SK-MEL-5 (cell line): ENCODE measurements around the gene SLC44A5. TPM values are rescaled to one million over a fixed set of nuclear protein-coding genes. Genes with fewer than 3 reads are reported as not detected.
"Not testable (repeated sequence)": the region's sequence is repeated elsewhere in the genome, so short reads cannot be mapped to it uniquely, and the experiment has no call there.

Experiments
- DNase-seq: peaks from one replicate; pipeline ENCODE4 v3.0.0-alpha.2; 2016; ENCODE audit warnings: low read depth, low spot score
- in situ Hi-C: cut with HindIII; loops from 2 replicates; pipeline ENCODE4 v1.10.0; 2016; ENCODE audit warnings: low sequenced_read_pairs, high pct_unique_total_duplicates, low pct_unique_long_range_greater_than_20kb
- total RNA-seq: library from RNA; depleted of rRNA; stranded (reverse); fragments of >200 nt; shearing (Covaris generic); gene quantifications from 2 replicates; pipeline ENCODE4 v1.2.3, GENCODE V29; 2014

Gene SLC44A5
- total RNA-seq, 1 experiment from 2014 or later = 0.03 TPM

DNA sequence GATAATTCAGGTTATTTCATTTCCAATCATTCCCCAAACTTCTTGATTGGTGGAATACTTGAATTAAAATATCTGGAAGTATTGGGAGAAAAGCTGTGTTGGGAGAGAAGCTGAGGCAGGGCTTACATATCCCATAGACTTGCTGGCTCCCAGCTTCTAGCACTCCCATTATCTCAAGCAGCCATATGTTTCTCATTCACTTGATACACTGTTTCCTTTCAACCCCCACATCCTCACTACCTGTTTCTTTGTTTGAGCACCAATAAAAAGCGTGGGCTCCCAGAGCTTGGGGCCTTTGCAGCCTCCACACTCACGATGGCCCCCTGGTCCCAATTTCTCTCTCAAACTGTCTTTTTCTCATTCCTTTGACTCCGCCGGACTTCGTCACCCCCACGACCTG, 256.6 kb downstream of the SLC44A5 start:
- in situ Hi-C loops, DNase-seq: not testable (repeated sequence)

DNA sequence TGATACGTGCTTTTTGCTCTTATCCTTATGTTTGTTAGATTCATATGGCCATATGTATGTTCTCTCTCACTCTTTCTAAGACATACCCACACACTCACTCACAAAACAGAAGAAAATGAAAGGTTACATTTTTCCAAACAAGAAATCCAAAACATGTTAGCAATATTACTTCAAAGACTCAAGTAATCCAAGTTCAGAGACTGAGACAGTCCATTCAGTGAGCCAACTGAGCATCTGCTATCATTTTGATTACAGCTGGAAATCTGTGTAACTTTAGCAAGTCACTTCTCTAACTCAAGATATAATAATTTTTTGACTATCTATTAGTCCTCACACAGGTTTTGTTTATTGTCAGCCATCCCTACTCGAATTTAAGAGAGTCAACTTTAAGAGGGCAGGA, 257.9 kb downstream of the SLC44A5 start:
- DNase-seq = no peak
- in situ Hi-C loops = no loop called here

DNA sequence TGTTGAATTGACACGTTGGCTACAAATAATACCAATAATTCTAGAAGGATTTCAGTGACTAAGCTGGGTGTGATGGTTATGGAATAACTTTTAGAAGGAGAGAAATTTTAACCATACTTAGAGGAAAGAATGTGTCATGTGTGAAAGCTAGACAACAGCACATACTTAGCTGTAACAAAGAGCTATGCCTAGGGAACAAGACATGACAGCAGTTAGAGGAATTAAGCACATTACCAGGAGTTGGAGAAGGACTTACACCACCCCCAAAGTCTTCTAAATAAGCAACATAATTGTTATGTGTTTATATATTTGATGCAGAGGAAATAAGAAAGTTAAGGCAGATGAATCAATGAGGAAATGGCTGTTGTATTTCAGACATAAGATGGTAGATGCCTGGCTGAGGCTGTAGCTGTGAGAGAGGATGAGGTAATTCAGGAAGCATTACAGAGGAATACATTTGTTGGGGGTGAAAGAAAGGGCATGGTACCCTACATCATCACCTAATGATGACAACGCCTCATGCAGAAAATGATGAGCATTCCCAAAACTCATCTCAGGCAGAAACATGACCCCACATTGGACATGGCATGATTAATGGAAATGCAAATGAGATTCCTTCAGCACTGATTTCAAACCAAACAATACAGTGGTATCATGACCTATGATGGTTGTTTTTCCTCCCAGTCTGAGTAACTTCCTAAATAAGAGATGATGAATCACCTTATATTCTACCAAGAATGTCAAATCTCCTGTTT, 265.2 kb downstream of the SLC44A5 start:
- DNase-seq = no peak
- in situ Hi-C loops = no loop called here

DNA sequence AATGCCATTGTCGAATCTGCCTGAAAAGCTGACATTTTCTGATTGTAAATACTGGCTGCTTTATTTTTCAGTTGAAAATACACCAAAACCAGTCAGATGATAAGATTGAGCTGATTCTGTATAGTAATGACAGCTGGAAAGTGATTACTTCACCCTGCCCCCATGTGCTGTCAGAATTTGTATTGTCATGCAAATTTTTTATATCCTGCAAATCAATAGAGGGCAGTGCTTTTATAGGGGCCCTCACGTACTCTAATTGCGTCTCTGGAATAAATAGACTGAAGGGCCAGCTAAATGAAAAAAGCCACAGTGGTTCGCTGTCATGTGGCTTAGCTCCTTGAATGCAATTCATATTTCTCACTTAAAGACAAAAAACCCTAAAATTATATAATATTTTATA, 268.1 kb downstream of the SLC44A5 start:
- DNase-seq = no peak
- in situ Hi-C loops = no loop called here

DNA sequence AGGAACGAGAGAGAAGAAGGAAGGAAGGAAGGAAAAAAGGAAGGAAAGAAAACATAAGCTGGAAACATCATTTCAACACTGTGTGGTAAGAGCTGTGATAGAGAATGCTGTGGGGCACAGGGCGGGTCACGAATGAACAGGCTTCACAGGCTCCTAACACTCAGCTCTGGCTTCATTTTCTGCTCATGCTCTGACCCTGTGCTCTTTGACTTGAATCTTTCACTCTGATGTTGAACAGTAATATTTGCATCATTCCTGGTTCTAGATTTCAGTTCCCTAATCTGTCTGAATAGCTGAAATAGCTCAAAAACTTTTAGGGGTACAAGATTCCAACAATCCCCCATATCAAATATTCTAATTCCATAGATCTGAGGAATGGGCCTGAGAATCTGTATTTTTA, 269.4 kb downstream of the SLC44A5 start:
- DNase-seq = no peak
- in situ Hi-C loops = no loop called here

DNA sequence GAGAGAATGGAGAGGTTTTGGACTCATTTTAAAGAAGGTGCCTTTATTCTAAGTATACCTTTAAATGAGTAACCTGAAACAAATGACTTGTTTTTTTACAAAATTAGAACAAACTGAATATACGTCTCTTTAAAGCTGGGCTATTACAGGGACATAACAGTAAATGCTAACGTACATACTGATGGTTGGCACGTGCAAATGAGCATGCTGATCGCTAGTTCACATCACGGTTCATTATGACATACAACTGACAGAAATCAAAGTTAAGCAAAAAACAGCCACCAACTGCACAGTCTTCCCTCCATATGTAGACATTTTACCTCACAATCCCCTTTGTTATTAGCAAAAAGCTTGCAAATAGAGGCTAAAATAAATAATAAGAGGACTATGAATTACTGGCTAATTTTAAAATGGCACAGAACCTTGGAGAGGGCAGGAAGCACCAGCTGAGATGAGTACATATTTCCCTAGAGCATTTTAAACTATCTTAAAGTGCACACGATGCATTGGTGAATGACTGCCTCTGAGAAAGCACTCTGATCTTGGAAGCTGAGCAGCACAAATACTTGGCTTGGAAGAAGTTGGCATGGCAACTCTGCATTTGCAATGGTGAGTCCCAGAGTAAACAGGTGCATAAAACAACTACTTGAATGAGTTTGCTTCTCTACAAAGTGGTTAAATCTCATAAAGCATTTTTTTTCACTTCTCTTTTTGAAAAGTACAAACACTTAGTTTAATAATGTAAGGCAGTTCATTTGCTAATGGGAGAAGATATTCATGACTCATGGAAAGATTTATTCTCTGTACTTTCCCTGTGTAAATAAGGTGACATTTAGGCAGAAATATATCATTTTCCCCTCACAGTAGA, 272.1 kb downstream of the SLC44A5 start:
- DNase-seq = no peak

DNA sequence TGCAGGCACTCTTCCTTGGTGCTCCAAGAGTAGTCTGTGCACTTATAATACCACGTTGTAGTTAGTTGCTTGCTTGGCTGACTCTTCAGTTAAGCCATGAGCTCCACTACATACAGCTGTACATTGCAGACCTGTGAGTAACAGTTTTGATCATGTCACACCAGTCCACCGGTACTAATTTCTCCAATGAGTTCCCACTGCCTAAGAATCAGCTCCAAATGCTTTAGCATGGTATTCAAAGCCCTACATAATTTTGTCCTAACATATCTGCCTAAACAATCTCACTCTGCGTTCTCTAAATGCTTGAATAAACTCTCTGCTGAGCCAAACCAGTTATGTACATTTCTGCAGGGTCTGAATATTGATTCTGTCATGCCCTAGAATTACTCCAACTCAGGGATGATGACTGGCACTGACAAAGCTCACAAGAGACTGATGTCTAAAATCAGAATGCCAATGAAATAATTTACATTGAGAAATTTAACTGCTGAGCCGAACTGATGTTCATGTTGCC, 276.0 kb downstream of the SLC44A5 start:
- in situ Hi-C loops = no loop called here
- no peak for DNase-seq

More for the DNA sequence above, 272.1 kb downstream of the SLC44A5 start:
- in situ Hi-C loops = no loop called here

DNA sequence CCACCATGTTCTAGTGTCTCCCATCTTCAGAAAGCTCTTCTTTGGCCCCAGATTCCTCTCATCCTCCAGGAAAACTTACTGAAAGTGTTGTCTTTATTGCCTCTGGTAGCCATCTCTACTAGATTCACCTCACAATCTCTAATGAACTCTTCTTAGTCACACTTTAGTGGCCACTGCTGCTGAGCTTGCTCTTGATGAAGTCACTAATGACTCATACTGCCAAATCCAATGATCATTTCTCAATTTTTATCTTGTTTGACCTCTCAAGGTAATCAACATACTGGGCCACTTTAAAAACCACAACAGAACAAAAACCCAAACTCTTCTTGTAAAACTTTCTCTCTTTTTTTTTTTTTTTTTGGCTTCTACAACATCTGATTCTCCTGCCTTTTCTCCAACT, 280.3 kb downstream of the SLC44A5 start:
- in situ Hi-C loops = no loop called here

DNA sequence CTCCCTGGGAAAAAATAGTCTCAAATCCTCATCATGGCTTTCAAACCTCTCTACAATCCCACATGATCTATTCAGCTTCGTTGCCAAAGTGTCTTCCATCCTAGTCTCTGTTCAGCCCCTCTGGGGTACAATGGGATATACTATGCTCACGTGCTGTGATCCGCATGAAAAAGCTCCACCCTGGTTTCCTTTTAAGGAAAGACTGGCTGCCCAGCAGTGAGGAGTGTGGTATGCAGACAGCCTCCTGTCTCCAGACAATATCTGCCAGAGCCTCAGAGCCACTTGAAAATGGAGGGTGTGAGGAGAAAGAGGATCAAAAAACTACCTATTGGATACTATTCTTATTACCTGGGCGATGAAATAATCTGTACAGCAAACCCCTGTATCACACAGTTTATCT, 282.2 kb downstream of the SLC44A5 start:
- in situ Hi-C loops = no loop called here
- no peak for DNase-seq

More for the DNA sequence above, 280.3 kb downstream of the SLC44A5 start:
- no peak for DNase-seq

DNA sequence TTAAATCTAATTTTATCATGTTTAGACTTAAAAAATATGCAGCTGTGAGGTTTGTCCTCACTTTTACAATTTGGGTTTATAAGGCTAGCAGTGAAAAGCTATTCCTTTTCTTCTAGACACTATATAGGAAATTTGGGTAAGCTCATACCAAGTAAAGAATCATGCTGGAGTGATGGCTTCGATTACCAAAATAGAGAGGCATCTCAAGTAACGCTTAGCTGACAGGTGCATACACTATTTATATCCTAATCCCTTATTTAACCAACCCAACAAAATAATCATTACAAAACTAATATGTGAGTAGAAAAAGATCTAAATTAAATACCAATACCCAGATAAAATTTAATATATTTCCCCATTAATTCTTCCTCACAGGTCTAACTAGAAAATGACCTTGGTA, 283.5 kb downstream of the SLC44A5 start:
- in situ Hi-C loops = no loop called here
- DNase-seq = no peak

DNA sequence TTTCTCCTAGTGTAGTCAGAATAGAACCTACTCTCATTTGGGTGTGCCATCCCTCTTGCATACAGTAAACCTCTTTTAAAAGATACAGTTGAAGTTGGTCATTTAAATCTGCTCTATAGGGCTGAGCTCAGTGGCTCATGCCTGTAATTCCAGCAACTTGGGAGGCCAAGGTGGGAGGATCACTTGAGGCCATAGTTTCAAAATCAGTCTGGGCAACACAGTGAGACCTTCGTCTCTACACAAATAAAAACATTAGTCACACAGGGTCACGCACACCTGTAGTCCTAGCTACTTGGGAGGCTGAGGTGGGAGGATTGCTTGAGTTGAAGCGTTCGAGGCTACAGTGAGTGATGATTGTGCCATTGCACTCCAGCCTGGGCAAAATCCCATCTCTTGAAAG, 292.9 kb downstream of the SLC44A5 start:
- no peak for DNase-seq
- in situ Hi-C loops = no loop called here

DNA sequence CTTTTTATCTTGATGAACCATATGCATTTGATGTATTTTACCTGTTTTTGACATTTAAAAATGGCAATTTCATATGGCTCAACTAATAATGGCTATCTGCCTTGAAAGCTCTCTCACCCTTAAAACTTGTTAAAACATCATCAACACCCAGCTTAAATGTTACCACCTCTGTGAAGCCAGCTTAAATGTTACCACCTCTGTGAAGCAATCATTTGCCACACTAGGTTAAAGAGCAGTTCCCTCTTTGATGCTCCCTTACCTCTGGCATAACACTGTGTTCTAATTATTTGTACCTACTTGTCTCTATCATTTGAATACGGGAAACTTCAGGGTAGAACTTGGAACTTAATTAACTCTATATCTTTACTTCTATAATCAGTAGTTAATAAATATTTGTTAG, 294.7 kb downstream of the SLC44A5 start:
- DNase-seq = no peak
- in situ Hi-C loops = no loop called here

DNA sequence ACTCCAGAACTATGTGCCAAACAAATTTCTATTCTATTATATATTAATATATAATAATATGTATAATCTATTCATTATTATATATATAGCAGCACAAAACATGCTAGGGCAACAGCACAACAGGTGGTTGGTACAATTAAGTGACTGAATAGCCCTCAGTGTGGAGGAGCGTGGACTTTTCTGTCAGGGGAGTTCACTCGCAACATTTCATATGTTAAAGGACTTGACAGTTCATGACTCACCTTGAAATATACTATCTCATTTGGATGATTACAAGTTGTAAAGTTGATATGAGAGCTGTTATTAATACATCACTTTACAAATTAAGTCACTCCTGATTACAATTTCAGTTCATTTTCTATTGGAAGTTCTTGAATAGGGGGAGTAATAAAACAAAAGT, 298.3 kb downstream of the SLC44A5 start:
- no peak for DNase-seq
- in situ Hi-C loops = no loop called here

DNA sequence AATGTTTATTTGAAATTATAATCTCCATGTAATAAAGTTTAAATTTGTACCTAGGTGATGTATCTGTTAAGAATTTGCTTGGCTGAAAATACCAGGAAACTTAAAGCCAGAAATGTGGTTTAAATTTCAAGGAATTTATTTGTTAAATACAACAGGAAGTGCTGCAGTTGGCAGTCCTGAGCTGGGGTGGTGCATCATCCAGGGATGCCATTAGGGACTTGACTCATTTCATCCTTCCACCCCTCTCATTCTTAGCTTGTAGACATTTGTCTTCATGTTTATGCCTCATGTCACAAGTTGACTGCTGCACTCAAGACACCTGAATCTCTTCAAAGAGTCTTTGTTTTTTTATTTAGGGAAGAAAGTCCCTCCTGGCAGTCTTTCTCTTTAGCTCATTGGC, 300.8 kb downstream of the SLC44A5 start:
- in situ Hi-C loops = no loop called here
- no peak for DNase-seq

DNA sequence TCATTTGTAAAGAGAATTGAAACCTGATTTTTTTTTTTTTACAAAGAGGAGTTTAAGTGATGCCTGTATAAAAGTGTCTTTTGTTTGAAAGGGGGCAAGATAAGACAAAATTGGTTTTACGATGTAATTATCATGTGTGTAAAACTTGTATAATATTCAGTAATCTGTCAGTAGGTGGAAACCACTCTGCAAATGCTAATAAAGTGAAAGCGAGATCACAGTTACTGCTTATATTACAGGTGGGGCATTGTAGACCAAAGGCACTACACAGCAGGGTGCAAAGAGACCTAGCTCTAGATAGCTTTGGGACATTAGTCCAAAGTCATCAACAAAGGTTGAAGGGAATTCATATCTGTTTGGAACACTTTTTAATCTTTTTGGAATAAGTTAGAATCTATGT, 302.5 kb downstream of the SLC44A5 start:
- DNase-seq = no peak
- in situ Hi-C loops = no loop called here

DNA sequence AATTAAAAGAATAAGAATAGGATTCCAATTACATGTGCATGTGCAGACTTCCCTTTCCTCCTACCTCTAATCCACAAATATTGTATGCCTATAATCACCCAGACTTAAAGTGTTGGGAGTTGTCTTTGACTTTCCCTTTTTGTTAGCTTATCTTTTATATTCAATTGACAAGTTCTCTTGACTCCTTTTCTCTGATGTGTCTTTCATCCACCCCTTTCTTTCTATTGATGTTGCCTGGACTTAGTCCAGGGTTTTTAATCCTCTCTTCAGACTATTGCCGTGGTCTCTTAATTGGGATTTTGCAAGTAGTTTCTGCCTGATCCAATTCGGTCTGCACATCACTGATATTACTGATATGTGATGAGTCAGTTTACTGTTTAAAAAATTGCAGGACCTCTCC, 305.9 kb downstream of the SLC44A5 start:
- no peak for DNase-seq
- in situ Hi-C loops = no loop called here

DNA sequence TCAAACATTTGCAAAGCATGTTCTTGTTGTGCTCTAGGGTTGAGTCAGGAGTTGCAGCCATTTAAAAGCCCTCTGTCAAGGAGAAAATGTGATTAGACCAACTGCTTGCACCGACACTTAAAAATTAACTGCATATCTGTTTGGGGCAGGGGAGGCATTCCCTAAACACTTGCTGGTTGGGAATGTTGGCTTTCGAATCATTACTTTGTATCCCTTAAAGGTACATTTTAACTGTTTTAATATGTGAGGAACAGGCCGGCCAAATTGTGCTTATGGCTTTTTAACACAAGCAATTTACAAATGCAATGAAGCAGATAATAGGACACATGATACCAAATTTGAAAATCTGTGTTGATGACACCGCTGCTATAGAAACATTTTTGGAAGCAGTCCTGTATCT, 317.6 kb downstream of the SLC44A5 start:
- DNase-seq = no peak
- in situ Hi-C loops = no loop called here

DNA sequence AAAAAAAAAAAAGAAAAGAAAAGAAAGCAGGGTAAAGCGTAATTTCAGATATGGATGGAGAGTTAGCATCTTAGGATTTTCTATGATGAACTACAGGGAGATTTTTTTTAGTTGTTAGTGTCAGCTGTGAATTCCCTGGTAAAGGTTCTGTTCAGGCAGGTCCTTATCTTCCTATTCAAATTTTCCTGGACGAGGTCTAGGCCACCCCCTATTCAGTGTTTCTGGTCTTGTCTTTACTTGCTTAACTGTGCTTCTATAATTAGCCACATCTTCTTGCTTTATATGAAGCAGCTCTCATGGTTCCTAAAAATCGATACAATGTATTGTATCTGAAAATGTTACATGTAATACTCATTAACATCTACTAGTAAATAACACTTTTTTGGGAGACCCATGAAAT, 318.9 kb downstream of the SLC44A5 start:
- in situ Hi-C loops = no loop called here

DNA sequence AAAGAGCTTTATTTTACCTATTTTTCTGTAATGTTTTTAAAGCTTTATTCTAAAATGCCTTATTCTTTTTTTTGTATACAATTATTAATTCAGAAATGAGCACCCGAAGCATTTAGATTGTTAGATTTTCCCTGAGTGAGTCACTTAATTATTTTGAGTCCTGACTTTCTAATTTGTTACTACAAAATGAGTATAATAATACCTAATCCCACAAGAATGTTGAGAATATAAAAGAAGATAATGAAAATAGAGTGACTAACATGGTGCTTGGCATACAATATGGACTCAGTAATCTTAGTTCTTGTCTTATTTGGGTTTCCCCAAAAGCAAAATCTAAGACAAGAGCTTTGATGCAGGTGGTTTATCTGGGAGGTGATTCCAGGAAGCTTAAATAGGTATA, 334.5 kb downstream of the SLC44A5 start:
- DNase-seq = no peak

More for the DNA sequence above, 318.9 kb downstream of the SLC44A5 start:
- DNase-seq = no peak

More for the DNA sequence above, 334.5 kb downstream of the SLC44A5 start:
- in situ Hi-C loops = no loop called here
